Peyer's patch (tissue), 4 donors: Measurements from ENCODE around the gene DCUN1D1. TPM values are rescaled to one million over a fixed set of nuclear protein-coding genes. Genes with fewer than 3 reads are reported as not detected.

Source experiments
- DNase-seq, 3 donors: peaks; one replicate each; pipeline ENCODE4 v3.0.0-alpha.2; 2017 to 2019
- H3K27ac ChIP-seq, 4 donors: fragments of 200-600 bp; sonication (generic); one replicate each; pipeline ENCODE4 v1.5.1; 2016 to 2019
- H3K27me3 ChIP-seq, 2 donors: fragments of 200-600 bp; sonication (generic); one replicate each; pipeline ENCODE4 v1.5.1; 2019
- H3K36me3 ChIP-seq, 3 donors: fragments of 200-600 bp; sonication (generic); one replicate each; pipeline ENCODE4 v1.5.1; 2016 to 2019
- H3K4me1 ChIP-seq, 4 donors: fragments of 200-600 bp; sonication (generic); one replicate each; pipeline ENCODE4 v1.5.1; 2016 to 2019
- H3K4me3 ChIP-seq, 4 donors: fragments of 200-600 bp; sonication (generic); 1 replicate in 3 of 4; 2 replicates in 1 of 4; pipeline ENCODE4 v1.5.1; 2016 to 2019; ENCODE audit warnings: mild to moderate bottlenecking in 1 of 4
- H3K9me3 ChIP-seq, 4 donors: fragments of 200-600 bp; sonication (generic); one replicate each; pipeline ENCODE4 v1.5.1; 2016 to 2019; ENCODE audit warnings: mild to moderate bottlenecking in 1 of 4
- CTCF ChIP-seq, 6 experiments: fragments of 450-650 bp in 4 of 6; fragments of 200-600 bp in 2 of 6; sonication (generic) in 1 of 6; IDR thresholded peaks; one replicate each; pipeline ENCODE4 v1.5.1; 2017 to 2019; ENCODE audit warnings: antibody characterized with exemption in 6 of 6, mild to moderate bottlenecking in 3 of 6, moderate library complexity in 1 of 6
- POLR2A ChIP-seq, 2 donors: fragments of 450-650 bp; IDR thresholded peaks; one replicate each; pipeline ENCODE4 v1.5.1; 2017; ENCODE audit warnings: antibody characterized with exemption in 2 of 2, mild to moderate bottlenecking in 2 of 2, moderate library complexity in 2 of 2
- total RNA-seq, 4 donors: library from RNA; depleted of rRNA; stranded (reverse); fragments of >200 nt; gene quantifications; one replicate each; pipeline ENCODE4 v1.1.0, GENCODE V29; 2016

Gene DCUN1D1
- total RNA-seq, 4 donors from 2014 or later: 11.2 to 27.2 (median 19.9) TPM

- Histone ChIP-seq H3K4me1 (no peaks in the 10 kb centered on the region), H3K27ac (no peak overlapping the region), H3K27me3 (no peaks in the 10 kb centered on the region), H3K36me3 (peaks cover 0 to 39% (median 0%) of the 10 kb centered on the region in 3 donors), H3K9me3 (no peaks in the 10 kb centered on the region), H3K4me3 (no peak overlapping the region)
- TF ChIP-seq CTCF (IDR thresholded peaks at IDR 0.05) (no peak), POLR2A (IDR thresholded peaks at IDR 0.05) (no peak)
- DNase-seq: no peak
Observed at GRCh38 chr3:182891364-182891763, 89.0 kb downstream of the DCUN1D1 start.

- Histone ChIP-seq H3K4me1 (no peaks in the 10 kb centered on the region), H3K9me3 (no peaks in the 10 kb centered on the region), H3K27me3 (no peaks in the 10 kb centered on the region), H3K27ac (no peak overlapping the region), H3K4me3 (no peak overlapping the region), H3K36me3 (peaks cover 0 to 44% (median 0%) of the 10 kb centered on the region in 3 donors)
- TF ChIP-seq CTCF (IDR thresholded peaks at IDR 0.05): no peak
- no peak for TF ChIP-seq POLR2A (IDR thresholded peaks at IDR 0.05)
- no peak for DNase-seq
Observed at GRCh38 chr3:182889948-182890629, 90.2 kb downstream of the DCUN1D1 start.

Other genes with a start within 250 kb of the DCUN1D1 start
- 100 to 1,000 TPM in 3 of 4 donors, 10 to 100 TPM in 1; 93.3 to 145 (median 116) TPM for gene ATP11B, start 187.0 kb downstream of the DCUN1D1 start, total RNA-seq
- gene MCCC1, start 119.0 kb upstream of the DCUN1D1 start, total RNA-seq: 10 to 100 TPM; 20.3 to 57.8 (median 21.9) TPM
- 1 to 10 TPM in 2 of 4 donors, under 1 TPM in 1, not detected in 1; 0.27 to 6.0 (median 2.5) TPM for gene LAMP3, start 182.2 kb upstream of the DCUN1D1 start, total RNA-seq